GM11168 (cell line): Measurements from ENCODE around the gene MCIDAS.

Experiments
- in situ Hi-C: fragments of 300-500 bp; cut with MboI; formaldehyde crosslinking; loops from one replicate; pipeline ENCODE4 v1.12.0; 2022; ENCODE audit warnings: low sequenced_read_pairs; ENCODE audit not compliant: unreplicated experiment

The MCIDAS gene

DNA sequence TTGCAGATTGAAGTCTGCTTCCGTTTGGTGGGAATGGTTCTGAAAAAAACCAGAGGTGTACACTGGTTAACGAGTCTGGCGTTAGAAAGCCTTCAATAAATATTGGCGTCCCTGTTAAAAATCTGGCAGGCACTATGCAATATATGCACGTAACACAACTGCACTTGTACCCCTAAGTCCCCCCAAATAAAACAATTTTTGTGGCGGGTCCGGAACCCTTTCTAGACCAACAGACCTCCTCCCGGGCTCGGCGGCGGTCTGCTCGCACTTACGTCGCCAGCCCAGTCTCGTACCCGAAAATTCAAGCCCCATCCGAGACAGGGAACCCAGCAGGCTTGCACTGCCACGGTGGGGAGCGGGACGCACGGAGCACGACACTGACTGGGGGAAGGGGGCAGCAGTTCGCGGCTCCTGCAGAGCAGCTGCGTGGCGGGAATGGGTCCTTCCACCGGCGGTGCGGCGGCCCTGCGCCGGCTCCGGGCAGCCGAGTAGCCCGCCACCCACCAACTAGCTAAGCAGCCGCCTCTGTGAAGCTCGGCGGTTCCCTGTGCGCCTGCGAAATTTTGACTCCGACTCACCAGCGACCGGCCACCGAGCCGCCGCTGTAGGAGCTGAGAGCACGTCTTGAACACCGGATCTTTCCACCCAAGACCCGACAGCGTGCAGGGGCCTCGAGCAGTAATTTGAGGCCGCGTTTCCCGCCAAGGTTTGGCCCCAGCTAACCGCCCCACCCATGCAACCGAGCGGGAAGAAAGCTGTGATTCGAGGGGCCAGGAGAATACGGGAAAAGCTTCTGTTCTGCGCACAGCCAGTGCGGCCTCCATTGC is 3.9 kb downstream of the MCIDAS start:
- in situ Hi-C loops, result no loop called here

DNA sequence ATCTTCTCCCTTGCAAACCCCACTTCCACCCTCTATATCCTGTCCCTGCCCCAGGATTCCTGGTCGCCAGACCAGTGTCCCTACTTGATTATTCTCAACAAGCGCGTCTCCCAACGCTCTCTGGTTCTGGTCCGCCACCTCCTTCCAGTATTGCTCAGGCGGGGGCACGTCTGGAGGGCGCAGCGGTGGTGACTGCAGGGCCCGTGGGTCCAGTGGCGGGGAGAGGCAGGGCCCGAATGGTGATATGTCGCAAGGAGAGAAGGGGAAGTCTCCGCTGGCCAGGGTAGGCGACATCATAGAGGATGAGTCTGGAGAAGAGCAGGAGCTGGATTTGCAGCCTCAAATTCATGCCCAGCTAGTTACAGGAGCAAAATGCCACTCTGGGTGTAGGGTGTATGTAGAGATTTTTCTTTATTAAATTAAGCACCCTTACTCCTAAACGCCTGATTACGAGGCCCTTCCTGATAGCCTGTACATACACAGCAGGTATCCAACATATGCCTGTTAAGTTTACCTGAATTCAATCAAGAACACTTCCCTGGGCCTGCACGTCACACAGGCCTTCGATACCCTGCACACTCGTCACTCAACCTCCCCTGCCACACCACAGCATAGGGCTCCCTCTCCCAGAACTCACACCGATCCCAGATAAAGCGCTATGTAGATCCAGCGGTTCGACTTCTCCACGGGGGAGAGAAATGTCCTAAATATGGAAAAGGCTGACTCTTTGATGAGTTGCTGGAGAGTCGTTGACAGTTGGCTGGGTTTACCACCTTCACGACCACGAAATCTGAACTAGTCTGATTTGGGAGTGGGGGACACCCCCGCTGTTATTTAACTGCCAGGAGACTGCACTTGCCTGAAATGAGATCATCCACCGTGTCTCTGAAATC is 4.8 kb downstream of the MCIDAS start:
- in situ Hi-C loops, result no loop called here

DNA sequence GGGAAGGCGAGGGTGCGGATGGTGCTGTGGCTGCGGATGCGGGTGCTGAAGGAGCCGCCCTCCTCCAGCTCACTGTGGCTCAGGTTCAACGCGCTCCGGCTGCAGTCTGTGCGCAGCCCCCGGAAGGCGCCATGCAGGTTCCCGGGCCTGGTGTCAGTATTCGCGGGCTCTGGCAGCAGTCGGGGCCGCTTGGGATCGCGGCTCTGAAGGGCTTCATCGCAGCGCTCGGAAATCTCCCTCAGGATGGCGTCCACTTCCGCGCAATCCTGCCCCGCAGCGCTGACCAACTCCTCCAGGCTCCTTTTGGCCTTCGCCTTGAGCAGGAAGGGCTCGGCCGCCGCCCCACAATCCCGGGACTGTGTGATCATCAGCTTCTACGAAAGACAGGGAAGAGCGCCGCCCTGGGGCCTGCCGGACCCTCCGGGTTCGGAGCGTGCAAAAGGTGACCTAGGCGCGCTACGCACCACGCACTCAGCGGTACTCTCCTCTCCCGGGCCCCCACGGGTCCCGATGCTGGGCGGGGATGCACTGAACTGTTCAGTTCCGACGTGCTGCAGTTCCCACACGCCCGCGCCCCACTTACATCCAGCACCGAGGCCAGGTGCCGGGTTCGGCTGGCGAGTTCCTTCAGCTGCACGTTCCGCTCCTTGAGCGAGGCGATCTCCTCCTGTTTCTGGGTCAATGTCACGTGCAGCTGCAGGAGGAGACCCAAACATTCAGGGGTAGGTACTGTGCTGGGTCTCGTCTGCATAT is 6.5 kb downstream of the MCIDAS start:
- in situ Hi-C loops, result no loop called here

DNA sequence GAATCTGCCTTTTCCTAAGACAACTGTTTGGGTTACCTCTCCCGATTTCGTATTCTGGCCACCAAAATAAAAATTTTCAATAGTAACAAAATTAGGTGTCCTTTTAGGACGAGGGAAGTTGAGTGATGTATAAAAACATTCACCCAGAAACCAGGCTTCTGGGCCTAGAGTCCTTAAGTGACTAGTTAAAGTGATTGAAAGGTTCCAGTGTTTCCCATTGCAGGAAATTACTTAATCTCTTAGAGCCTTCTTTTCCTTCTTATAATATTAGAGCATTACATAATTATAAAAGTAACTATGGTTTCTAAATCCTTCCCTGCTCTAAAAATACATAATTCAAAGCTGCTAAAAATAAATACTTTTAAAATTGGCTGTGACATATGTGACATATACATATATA is 7.3 kb downstream of the MCIDAS start:
- in situ Hi-C loops, result no loop called here

DNA sequence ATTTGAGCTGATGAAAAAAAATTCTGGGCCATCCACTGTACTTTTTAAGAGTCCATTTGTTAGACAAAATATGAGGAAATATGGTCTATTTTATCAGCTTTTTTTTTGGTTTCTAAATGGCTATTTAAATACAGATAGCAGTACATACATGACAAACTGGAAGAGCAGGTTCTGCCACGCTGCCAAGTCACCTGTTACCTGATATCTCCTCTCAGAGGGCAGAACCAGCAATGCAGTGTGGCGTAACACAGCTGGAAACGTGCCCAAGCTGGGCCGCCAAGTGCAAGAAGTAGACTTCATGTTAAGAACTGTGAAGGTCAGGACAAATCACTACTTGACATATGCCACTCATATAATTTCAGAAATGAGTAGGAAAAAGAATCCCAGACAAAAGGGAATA is 8.1 kb downstream of the MCIDAS start:
- in situ Hi-C loops, result no loop called here

DNA sequence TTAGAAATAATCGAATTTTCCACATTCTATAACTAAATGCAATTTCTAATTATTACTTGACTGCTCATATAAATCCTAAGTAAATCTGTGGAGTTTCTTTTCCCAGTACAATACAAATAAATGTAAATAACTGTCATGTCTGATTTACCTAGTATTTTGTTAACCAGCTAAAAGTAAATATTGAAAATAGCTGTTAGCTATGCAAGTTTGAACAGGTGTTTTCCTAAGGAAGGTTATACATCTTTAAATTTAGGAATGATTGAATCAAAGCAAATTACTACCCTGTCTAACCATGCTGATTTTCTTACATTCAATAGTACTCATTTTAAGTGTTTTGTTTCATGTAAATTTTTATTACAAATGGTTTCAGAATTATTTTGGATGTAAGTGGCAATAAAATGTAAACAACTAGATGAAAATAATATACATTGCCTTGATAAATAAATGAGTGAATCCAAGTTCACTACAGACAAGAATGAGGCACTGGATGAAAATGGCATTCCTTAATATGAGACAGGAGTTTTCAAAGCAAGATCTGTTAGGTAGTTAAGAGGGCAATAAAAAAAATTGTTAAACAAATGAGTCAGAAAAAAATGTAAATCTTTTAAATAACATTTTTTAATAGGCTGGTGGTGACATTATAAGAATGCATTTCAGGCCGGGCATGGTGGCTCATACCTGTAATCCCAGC is 15.8 kb downstream of the MCIDAS start:
- in situ Hi-C loops, result no loop called here

DNA sequence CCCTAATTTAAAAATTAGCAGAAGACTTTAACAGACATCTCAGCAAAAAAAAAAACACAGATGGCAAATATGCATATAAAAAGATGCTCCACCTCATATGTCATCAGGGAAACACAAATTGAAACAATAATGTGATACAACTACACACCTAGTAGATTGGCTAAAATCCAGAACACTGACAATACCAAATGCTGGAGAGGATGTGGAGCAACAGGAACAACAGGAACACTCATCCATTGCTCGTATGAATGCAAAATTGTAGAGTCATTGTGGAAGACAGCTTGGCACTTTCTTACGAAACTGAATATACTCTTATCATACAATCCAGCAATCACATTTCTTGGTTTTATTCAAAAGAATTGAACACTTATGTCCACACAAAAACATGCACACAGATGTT is 22.1 kb downstream of the MCIDAS start:
- in situ Hi-C loops, result no loop called here

DNA sequence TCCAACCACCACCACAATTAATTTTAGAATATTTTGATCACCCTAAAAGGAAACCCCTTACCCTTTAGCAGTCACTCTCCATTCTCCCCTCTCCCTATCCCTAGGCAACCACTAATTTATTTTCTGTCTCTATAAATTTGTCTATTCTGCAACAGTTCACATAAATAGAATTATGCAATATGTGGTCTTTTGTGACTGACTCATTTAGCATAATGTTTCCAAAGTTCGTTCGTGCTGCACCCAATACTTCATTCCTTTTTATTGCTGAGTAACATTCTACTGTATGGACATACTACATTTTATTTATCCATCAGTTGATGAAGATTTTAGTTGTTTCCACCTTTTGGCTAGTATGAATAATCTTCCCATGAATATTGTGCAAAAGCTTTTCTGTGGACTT is 36.0 kb downstream of the MCIDAS start:
- in situ Hi-C loops, result no loop called here

DNA sequence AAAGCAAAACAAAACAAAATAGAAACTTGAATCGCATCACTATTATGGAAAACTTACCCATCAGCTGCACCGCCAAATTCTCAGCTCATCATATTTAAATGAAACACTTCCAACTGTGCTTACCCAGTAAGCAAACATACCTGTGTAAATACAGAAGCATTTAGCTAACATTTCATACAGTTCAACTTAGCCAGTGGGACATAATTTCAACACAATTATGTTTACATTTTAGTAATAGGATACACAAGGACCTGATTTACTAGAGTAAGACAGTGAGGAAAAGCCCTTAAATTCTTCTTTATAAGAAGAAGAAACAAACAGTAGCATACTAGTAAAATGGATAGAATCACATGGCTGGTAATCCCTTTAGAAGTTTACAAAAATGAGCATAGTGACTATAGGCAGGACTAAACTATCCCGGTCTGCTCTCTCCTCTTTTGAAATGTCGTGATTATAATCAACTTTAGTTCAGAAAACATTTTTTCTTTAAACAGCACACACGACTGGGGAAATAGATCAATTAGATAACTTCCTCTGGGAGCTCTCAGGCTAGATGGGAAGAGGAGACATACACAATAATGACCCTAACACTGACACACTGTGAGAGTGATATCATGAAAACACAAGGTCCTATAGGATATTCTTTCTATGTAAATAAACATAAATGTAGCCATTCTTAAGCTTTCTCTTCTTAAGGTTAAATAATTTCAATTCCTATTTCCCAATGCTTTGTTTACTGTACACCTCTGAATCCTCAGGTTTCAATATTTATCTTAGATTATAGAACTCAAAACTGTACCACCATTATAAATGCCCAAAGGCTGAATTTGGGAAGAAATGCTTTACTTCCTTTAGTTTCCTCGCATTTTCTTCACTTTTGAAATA is 38.2 kb downstream of the MCIDAS start:
- in situ Hi-C loops, result no loop called here

DNA sequence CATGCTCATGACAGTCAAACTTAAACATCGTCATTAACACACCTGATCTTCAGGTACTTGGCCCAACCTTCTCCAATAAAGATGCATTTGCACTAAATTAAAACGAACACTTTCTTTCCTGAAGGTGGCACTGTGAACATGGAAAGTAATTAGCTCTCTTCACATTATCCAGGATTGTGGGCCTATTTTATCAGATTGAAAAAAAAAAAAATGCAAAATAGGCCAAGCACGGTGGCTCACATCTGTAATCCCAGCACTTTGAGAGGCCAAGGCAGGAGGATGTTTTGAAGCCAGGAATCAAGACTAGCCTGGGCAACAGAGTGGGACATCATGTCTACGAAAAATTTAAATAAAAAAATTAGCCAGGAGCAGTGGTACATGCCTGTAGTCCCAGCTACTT is 39.7 kb downstream of the MCIDAS start:
- in situ Hi-C loops, result no loop called here

DNA sequence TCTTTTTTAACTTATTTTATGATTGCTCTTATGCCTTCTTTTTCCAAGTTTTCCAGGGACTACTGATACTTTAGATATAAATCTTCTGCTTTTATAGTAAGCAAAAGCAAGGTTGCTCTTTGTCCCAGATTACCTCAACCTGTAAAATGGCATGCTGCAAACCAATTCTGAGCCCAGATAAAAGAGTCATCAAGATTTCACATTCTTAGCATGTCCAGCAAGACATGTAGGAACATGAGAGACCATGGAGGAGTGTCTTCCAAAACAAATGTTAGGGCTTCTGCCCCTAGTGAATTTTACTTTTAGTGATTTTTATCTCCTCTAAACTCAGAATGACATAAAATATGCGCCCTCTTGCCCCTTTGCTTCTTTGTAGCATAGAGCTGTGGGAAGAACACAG is 47.1 kb downstream of the MCIDAS start:
- in situ Hi-C loops, result no loop called here

DNA sequence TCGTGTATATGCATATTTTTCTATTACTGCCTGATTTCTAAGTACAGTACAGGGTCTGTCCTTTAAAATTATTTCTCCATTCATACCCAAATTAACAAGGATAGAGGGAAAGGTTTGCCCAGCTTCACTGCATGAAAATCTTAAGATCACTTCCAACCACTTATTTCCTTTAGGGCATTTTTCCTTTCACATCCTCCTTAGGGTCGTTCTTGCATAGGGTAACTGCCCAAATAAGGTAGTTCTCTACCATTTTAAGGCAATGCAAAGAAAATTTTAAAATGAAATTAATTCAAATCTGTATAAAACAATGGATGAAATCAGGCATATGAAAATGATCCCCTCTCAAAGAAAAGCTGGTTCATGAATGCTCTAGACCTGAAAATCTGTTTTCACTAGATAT is 50.0 kb downstream of the MCIDAS start:
- in situ Hi-C loops, result no loop called here

DNA sequence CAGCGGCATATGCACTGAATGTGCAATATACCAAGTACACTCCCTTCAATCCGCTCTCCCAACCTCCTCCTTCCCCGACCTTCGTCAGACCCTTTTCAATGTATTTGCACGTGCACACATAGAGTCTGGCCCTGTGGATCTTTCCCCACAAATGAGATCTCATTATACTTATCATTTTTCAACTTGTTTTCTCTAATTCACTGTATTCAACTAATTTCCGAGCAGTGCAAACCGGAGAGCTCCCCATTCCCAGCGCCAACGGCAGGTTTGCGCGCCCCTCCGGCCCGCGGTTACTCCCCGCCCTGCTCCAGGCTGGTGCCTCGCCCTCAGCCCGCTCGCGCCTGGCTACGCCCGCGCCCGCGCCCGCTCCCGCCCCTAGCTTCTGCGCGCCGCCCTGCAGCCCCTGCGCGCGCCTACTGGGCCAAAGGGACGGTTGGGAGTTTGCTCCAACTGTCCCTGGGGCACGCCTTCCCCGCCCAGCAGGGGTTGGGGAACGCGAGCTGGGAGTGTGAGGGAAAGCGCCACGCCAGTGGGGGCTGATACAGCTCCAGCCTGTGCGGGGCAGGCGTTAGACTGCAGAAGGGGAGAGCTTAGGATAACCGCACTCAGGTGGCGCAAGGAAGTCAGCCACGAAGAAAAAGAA is 50.8 kb downstream of the MCIDAS start:
- in situ Hi-C loops, result no loop called here

DNA sequence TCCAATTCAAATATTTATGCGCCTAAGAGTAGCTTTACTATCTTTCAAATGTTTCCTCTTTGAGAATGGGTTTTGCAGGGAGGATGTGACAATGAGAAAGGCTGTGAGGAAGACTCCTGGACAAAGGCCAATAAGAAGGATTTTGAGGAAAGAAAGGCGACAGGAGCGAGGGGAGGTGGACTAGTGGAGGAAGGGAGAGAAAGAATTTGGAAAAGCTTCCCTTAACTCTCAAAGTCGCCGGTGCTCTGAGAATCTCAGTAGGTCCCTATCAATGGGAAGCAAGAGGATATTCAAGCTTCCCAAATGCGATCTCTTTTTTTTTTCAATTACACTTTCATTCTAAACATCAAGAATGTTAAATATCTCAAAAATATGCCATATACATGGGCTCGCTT is 51.3 kb downstream of the MCIDAS start:
- in situ Hi-C loops, result no loop called here

DNA sequence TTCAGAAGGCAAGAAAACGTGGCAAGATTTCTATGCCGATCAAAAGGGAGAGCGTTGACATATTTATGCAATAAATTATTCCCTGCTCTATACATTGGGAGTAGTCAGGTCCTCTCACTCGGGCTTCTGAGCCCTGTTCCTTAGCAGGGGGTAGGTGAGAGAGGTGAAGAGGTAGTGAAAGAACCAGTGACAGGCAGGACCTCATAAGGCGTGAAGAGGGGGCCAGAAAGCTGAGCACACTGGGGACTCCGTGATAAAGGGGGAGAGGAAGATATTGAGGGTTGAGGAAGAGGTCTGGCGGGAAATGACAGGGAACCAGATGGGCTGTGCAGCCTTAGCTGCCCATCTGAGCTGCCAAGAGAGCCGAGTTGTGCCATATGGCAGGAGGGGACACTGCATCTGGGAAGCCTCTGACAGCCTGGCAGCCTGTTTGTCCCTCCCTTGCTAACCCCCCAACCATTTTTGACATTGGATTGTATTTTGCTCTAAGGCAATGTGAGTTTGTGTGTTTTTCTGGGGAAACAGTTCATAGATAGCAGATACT is 53.4 kb downstream of the MCIDAS start:
- in situ Hi-C loops, result no loop called here

DNA sequence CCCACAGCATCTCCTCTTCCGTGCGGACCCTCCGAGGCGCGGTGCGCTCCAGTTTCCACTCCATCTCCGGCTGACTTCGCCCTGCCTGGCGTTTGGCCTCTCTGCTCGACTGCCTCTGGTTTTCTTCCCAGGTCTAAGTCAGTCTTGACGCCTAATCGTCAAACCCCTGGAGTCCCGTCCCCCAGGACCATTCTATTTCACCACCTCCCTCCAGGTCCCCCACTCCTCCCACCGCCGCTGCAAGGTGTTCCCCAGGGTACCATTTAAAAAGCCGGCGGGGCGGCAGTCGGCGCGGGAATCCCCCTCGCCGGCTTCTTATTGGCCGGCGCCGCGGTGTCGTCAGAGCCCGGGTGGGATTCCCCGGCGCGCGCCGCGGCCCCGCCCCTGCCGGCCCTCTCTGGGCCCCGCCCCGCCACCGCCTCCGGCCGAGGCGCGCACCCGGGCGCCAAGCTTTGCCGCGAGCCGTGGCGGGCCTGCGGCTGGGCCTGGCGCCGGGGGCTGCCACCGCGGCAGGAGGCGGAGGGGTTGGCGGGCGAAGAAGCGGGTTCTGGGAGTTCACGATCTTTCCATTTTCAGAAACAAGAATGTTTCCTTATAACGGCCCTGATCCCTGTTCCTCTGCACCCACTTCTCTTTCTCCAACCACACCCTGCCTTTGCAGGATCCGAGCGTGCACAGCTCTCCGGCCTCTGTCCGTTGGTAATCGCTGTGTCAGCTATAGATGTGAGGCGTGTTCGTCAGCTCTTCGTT is 54.0 kb downstream of the MCIDAS start, which contains the start of gene CDC20B:
Gene CDC20B, minus strand, starts transcription at position 241 of the 750 bp plus-strand sequence. Its CDS starts 177 bp downstream, at position 64.
- in situ Hi-C loops, result no loop called here

DNA sequence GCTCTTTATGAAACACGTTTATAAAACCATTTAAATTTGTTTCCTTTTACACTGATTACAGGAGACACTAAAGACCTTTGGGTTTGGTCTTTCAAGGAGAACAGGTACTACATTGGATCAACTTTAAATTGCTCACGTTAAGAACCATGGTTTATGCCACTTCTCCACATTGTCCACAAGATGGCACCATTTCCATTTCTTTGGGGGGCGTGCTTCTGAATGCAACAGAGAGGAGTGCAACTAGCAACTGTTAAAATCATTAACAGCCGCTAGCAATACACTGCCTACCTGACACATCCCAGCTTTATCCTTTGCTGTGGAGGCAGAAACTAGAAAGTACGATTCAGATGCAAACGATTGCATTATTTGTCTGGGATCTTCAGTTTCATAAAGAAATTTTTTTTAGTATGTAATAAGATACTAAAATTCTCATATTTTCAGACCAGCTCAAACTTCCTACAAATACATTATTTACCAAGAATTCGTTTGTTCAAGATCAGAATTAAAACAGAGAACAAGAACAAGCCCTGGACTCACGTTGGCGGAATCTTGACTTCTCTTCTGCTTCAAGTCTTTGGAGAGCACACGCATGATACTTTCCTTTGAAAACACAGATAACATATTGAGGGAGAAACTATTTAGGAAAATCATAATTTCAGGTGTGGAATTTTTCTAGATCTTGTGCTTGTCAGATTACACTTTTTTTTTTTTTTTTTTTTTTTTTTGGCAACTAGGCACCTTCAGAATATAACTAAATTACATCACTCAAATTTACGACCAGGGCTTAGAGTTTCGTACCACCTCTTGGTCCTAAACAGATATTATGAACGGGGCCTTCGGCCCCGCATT is 54.8 kb downstream of the MCIDAS start:
- in situ Hi-C loops, result no loop called here
